Measurements from ENCODE around the gene EHF. TPM values are rescaled to one million over a fixed set of nuclear protein-coding genes. Genes with fewer than 3 reads are reported as not detected.

Gene EHF
- polyA plus RNA-seq, 1 of the 3 experiments (the other 2 are of a cell fraction), result not detected

DNA sequence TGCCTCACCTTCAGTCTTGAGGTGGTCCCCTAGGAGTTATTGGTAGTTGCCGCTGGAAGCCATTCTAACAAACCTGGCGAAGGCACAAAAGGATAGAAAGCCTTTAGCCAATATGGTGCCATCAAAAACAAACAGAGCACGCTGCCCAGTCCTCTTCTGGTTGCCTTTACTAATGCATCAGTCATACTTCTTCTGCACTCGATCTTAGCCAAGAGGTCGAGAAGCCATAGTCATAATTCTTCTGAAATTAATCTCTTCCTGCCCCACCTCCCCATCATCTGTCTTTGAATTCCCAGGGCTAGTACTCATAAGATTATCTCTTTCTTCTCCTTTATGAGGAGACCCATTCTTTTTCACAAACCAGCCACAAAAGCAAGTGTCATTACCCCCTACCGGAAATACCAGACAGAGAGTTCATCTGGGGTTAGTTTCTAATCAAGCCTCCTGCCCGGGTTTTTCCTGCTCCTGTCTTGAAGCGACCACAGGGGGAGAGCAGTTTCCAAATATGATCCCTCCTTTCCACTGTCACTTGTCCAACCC, 21.4 kb upstream of the EHF start (continued):
- TF ChIP-seq, protein P1, sequence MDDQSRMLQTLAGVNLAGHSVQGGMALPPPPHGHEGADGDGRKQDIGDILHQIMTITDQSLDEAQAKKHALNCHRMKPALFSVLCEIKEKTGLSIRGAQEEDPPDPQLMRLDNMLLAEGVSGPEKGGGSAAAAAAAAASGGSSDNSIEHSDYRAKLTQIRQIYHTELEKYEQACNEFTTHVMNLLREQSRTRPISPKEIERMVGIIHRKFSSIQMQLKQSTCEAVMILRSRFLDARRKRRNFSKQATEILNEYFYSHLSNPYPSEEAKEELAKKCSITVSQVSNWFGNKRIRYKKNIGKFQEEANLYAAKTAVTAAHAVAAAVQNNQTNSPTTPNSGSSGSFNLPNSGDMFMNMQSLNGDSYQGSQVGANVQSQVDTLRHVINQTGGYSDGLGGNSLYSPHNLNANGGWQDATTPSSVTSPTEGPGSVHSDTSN (IDR thresholded peaks at IDR 0.05), result peak; percentile 89

DNA sequence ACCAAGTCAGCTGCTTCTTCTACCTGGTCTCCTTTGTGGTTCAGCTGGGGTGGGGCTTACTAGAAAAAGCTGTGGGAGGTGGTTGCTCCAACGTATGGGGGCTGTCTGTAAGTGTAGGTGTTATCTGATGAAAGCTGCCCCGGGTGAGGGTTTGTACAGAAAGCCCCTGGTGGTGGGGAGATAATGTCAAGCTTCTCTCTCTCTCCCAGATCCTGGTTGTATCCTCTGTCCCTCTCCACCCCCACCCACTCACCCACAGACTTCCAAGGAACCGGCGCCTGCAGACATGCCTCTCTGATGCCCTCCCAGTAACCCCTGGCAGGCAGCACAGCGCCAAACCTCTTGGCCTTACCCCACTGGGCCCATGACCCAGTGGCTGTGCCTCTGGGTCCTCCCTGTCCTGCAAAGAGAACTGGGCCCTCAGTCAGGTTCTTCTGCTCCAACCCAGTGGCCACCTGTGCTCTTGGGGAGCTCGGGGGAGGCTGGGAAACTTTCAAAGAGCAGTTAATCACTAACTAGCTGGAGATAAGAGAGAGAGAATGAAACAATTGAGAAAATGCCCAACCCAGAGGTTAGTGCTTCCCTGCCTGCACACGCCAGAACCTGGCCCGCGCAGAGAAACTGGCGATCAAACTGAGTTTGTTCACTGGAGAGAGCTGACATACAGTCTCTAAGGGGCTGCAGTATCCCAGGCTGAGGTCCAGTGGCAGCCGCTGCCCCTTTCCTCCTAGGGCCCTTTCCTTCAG, 20.4 kb upstream of the EHF start:
- ChIA-PET CTCF (interaction anchor here (0.7 to 1.8 kb wide), 7 partner anchors 14 to 1723 kb away, joined by 3 to 18 read pairs (median 3); no protein-coding TSS in a partner anchor), POLR2A (no interaction called here)
- H3K9me2 ChIP-seq, result no peaks in the 10 kb centered on the region
- H3K9ac ChIP-seq, result 0 out of 2 replicates have a peak overlapping the region, but pooled peaks have one; percentile 45
- H3K79me2 ChIP-seq (ENCODE audit: insufficient read depth), result no peaks in the 10 kb centered on the region
- peaks cover 17 to 23% of the 10 kb centered on the region in 2 experiments; a peak in 3 of 4 replicates for H3K4me1 ChIP-seq (ENCODE audit: control insufficient read depth in 1 of 2, insufficient read depth in 2 of 2, low read depth in 1 of 2, low read length in 1 of 2)
- H3F3A ChIP-seq (replicated peaks; ENCODE audit: insufficient read depth), result peaks cover 5% of the 10 kb centered on the region
- WGBS (ENCODE audit: low lambda C conversion rate), result 50% methylated on average over 8 of the region's 11 CpGs
- no peaks in the 10 kb centered on the region for H4K20me1 ChIP-seq (ENCODE audit: insufficient read depth)
- no peak overlapping the region for H3K4me3 ChIP-seq (ENCODE audit: low read depth in 2 of 2, low read length in 1 of 2)
- H3K4me2 ChIP-seq, result peak overlapping the region; percentile 58; the same call in 1 of the 2 replicates
- no peaks in the 10 kb centered on the region for H3K27me3 ChIP-seq (ENCODE audit: insufficient read depth)
- peak; percentile 12 for DNase-seq
- TF ChIP-seq RXRA (IDR thresholded peaks at IDR 0.05; ENCODE audit: borderline replicate concordance, low read depth) (0 out of 2 replicates have a peak, but pooled peaks have one; percentile 6), RFX5 (IDR thresholded peaks at IDR 0.05; ENCODE audit: low read length) (no peak)
- H3K36me3 ChIP-seq (replicated peaks in 1 of 2; ENCODE audit: control insufficient read depth in 1 of 2, insufficient read depth in 2 of 2, low read length in 1 of 2), result no peaks in the 10 kb centered on the region
- peak overlapping the region; percentile 34 to 65 for H3K27ac ChIP-seq (ENCODE audit: low read depth in 2 of 2, low read length in 1 of 2)
- H2AFZ ChIP-seq (ENCODE audit: low read depth), result no peak overlapping the region; the same call in 1 of the 2 replicates
- no peaks in the 10 kb centered on the region for H3K9me3 ChIP-seq

DNA sequence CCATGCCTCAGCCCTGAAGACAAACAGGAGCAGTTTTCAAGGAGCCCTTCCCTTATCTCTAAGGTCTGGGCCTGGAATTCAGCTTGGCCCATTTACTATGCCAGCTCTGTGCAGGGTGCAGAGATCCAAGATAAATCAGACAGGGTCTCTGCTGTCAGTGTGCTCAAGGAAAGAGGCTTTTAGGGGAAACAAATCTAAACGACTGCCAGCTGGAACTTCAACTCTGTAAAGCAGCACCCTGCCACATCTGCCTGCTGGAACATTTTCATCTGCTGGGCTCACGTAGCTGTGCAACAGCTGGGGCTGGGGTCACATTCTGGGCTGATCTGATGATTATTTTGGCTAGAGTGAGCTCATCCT, 19.8 kb upstream of the EHF start:
- Histone ChIP-seq H3K27me3 (ENCODE audit: insufficient read depth) (no peaks in the 10 kb centered on the region), H3K4me3 (ENCODE audit: low read depth in 2 of 2, low read length in 1 of 2) (no peak overlapping the region), H4K20me1 (ENCODE audit: insufficient read depth) (no peaks in the 10 kb centered on the region), H3K4me2 (no peak overlapping the region), H3K79me2 (ENCODE audit: insufficient read depth) (no peaks in the 10 kb centered on the region), H3K36me3 (replicated peaks in 1 of 2; ENCODE audit: control insufficient read depth in 1 of 2, insufficient read depth in 2 of 2, low read length in 1 of 2) (no peaks in the 10 kb centered on the region), H3K4me1 (ENCODE audit: control insufficient read depth in 1 of 2, insufficient read depth in 2 of 2, low read depth in 1 of 2, low read length in 1 of 2) (peaks cover 17 to 23% of the 10 kb centered on the region in 2 experiments; a peak in 3 of 4 replicates), H2AFZ (ENCODE audit: low read depth) (no peak overlapping the region), H3K9ac (no peak overlapping the region), H3K9me2 (no peaks in the 10 kb centered on the region), H3F3A (replicated peaks; ENCODE audit: insufficient read depth) (peaks cover 5% of the 10 kb centered on the region), H3K9me3 (no peaks in the 10 kb centered on the region), H3K27ac (ENCODE audit: low read depth in 2 of 2, low read length in 1 of 2) (peak overlapping the region in 1 of 2 experiments; percentile 34; a peak in 2 of 4 replicates)
- DNase-seq, result peak; percentile 51
- ChIA-PET CTCF (interaction anchor here (0.7 to 1.8 kb wide), 7 partner anchors 14 to 1723 kb away, joined by 3 to 18 read pairs (median 3); no protein-coding TSS in a partner anchor), POLR2A (no interaction called here)
- WGBS (ENCODE audit: low lambda C conversion rate), result 40% methylated on average over 2 of the region's 2 CpGs
- no peak for TF ChIP-seq RFX5 (IDR thresholded peaks at IDR 0.05; ENCODE audit: low read length)
- TF ChIP-seq, protein P2, sequence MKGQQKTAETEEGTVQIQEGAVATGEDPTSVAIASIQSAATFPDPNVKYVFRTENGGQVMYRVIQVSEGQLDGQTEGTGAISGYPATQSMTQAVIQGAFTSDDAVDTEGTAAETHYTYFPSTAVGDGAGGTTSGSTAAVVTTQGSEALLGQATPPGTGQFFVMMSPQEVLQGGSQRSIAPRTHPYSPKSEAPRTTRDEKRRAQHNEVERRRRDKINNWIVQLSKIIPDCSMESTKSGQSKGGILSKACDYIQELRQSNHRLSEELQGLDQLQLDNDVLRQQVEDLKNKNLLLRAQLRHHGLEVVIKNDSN (IDR thresholded peaks at IDR 0.05; ENCODE audit: borderline replicate concordance, low read depth), result no peak
- TF ChIP-seq, protein P3, sequence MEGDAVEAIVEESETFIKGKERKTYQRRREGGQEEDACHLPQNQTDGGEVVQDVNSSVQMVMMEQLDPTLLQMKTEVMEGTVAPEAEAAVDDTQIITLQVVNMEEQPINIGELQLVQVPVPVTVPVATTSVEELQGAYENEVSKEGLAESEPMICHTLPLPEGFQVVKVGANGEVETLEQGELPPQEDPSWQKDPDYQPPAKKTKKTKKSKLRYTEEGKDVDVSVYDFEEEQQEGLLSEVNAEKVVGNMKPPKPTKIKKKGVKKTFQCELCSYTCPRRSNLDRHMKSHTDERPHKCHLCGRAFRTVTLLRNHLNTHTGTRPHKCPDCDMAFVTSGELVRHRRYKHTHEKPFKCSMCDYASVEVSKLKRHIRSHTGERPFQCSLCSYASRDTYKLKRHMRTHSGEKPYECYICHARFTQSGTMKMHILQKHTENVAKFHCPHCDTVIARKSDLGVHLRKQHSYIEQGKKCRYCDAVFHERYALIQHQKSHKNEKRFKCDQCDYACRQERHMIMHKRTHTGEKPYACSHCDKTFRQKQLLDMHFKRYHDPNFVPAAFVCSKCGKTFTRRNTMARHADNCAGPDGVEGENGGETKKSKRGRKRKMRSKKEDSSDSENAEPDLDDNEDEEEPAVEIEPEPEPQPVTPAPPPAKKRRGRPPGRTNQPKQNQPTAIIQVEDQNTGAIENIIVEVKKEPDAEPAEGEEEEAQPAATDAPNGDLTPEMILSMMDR (IDR thresholded peaks at IDR 0.05), result no peak
- TF ChIP-seq RCOR1 (IDR thresholded peaks at IDR 0.05; ENCODE audit: low read length), result no peak
- TF ChIP-seq, protein P4, sequence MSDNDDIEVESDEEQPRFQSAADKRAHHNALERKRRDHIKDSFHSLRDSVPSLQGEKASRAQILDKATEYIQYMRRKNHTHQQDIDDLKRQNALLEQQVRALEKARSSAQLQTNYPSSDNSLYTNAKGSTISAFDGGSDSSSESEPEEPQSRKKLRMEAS (IDR thresholded peaks at IDR 0.05; ENCODE audit: low read depth), result no peak
- no peak for TF ChIP-seq TAF1 (IDR thresholded peaks at IDR 0.05; ENCODE audit: borderline replicate concordance, low read depth, low read length)
- TF ChIP-seq POLR2AphosphoS5 (IDR thresholded peaks at IDR 0.05; ENCODE audit: low read depth, low read length), result no peak
- TF ChIP-seq YY1 (IDR thresholded peaks at IDR 0.05; ENCODE audit: low read depth), result no peak
- no peak for TF ChIP-seq GABPA (IDR thresholded peaks at IDR 0.05; ENCODE audit: low read depth)
- TF ChIP-seq NFIC (IDR thresholded peaks at IDR 0.05; ENCODE audit: borderline replicate concordance), result no peak
- no peak for TF ChIP-seq FOSL2 (IDR thresholded peaks at IDR 0.05; ENCODE audit: borderline replicate concordance, low read depth)
- no peak for TF ChIP-seq ELF1 (IDR thresholded peaks at IDR 0.05)
- TF ChIP-seq TCF12 (IDR thresholded peaks at IDR 0.05), result peak; percentile 24; the same call in 1 of the 2 replicates
- no peak for TF ChIP-seq MXI1 (IDR thresholded peaks at IDR 0.05; ENCODE audit: low read depth, low read length)
- TF ChIP-seq EZH2phosphoT487 (IDR thresholded peaks at IDR 0.05; ENCODE audit: borderline replicate concordance, low read depth), result no peak
- TF ChIP-seq FOXM1 (IDR thresholded peaks at IDR 0.05; ENCODE audit: low read depth), result no peak
- TF ChIP-seq CHD2 (IDR thresholded peaks at IDR 0.05; ENCODE audit: low read length, partially characterized antibody), result peak; percentile 34

All from SK-N-SH (cell line).